HG02973 (cell line): ENCODE measurements around the gene SDC1.

Experiments
- ATAC-seq: cut with Tn5 transposase; IDR thresholded peaks from one replicate; pipeline ENCODE4 v1.9.1; 2021; ENCODE audit warnings: moderate library complexity; ENCODE audit not compliant: unreplicated experiment

Gene SDC1

GRCh38 chr2:20173064-20173463 is 51.9 kb downstream of the SDC1 start:
- ATAC-seq = no peak

GRCh38 chr2:20172273-20173055 is 52.5 kb downstream of the SDC1 start:
- no peak for ATAC-seq

GRCh38 chr2:20171445-20171977 is 53.4 kb downstream of the SDC1 start:
- ATAC-seq = no peak

GRCh38 chr2:20170704-20171250 is 54.2 kb downstream of the SDC1 start:
- ATAC-seq = no peak

- no peak for ATAC-seq
These were observed 54.9 kb downstream of the SDC1 start for GRCh38 chr2:20169796-20170703.

- no peak for ATAC-seq
These were observed 55.9 kb downstream of the SDC1 start for GRCh38 chr2:20168727-20169696.

- no peak for ATAC-seq
These were observed 56.7 kb downstream of the SDC1 start for GRCh38 chr2:20168048-20168726.

- no peak for ATAC-seq
These were observed 57.6 kb downstream of the SDC1 start for GRCh38 chr2:20167356-20167755.

- no peak for ATAC-seq
These were observed 59.0 kb downstream of the SDC1 start for GRCh38 chr2:20165677-20166509.

- ATAC-seq = no peak
These were observed 60.0 kb downstream of the SDC1 start for GRCh38 chr2:20164734-20165478.

- no peak for ATAC-seq
These were observed 60.7 kb downstream of the SDC1 start for GRCh38 chr2:20164061-20164733.

- ATAC-seq = no peak
These were observed 65.4 kb downstream of the SDC1 start for GRCh38 chr2:20159411-20160070.

- ATAC-seq = no peak
These were observed 67.6 kb downstream of the SDC1 start for GRCh38 chr2:20157193-20157891.

- ATAC-seq = no peak
These were observed 68.1 kb downstream of the SDC1 start for GRCh38 chr2:20156836-20157192.

- ATAC-seq = no peak
These were observed 68.7 kb downstream of the SDC1 start for GRCh38 chr2:20156076-20156759.
